Common myeloid progenitor, CD34-positive (primary cell): ENCODE data around the gene SUPT20H.
A peak's percentile ranks its signal among the peaks of the same experiment; 100 is the strongest.

Experiments
- CTCF ChIA-PET: fragments of 350-600 bp; sonication (Branson Sonifier 250); formaldehyde crosslinking; loops from one replicate; lab custom pipeline; 2021; ENCODE audit warnings: antibody characterized with exemption; lab: Charles Lee
- POLR2A ChIA-PET: fragments of 350-600 bp; sonication (Branson Sonifier 250); formaldehyde crosslinking; loops from one replicate; lab custom pipeline; 2021; ENCODE audit warnings: antibody characterized with exemption; lab: Charles Lee
- DNase-seq, 3 donors: peaks; one replicate each; pipeline versions ENCODE4 v3.0.0 to v3.0.0-alpha.2; 2013
- H3K27ac ChIP-seq, 2 experiments: 1 replicate in 1 of 2; 2 replicates in 1 of 2; pipeline ENCODE4 v1.7.0; 2013; ENCODE audit warnings: inconsistent platforms in 2 of 2, low read length in 2 of 2, mild to moderate bottlenecking in 2 of 2, low read depth in 1 of 2, moderate library complexity in 1 of 2; ENCODE audit not compliant: severe bottlenecking in 2 of 2, insufficient read depth in 1 of 2, poor library complexity in 1 of 2
- H3K27me3 ChIP-seq, 5 experiments: replicated peaks in 2 of 5; 1 replicate in 3 of 5; 2 replicates in 2 of 5; pipeline versions ENCODE4 v1.6.1 to v1.7.0; 2013; ENCODE audit warnings: low read length in 4 of 5, mild to moderate bottlenecking in 2 of 5, moderate library complexity in 2 of 5, inconsistent platforms in 1 of 5; ENCODE audit not compliant: insufficient read depth in 5 of 5, control insufficient read depth in 4 of 5
- H3K36me3 ChIP-seq, 4 experiments: 1 replicate in 2 of 4; 2 replicates in 2 of 4; pipeline versions ENCODE4 v1.6.1 to v1.7.0; 2013; ENCODE audit warnings: low read length in 3 of 4, control low read depth in 1 of 4, mild to moderate bottlenecking in 1 of 4; ENCODE audit not compliant: control insufficient read depth in 4 of 4, insufficient read depth in 4 of 4
- H3K4me1 ChIP-seq, 4 experiments: 1 replicate in 3 of 4; 2 replicates in 1 of 4; pipeline versions ENCODE4 v1.6.1 to v1.7.1; 2013; ENCODE audit warnings: low read length in 3 of 4, mild to moderate bottlenecking in 3 of 4, control low read depth in 1 of 4, inconsistent platforms in 1 of 4, moderate library complexity in 1 of 4; ENCODE audit not compliant: control insufficient read depth in 4 of 4, insufficient read depth in 4 of 4; ENCODE audit errors: control extremely low read depth in 1 of 4
- H3K4me3 ChIP-seq, 7 experiments: 1 replicate in 4 of 7; 2 replicates in 3 of 7; pipeline versions ENCODE4 v1.5.1 to v1.7.0; 2013; ENCODE audit warnings: mild to moderate bottlenecking in 7 of 7, low read length in 6 of 7, moderate library complexity in 6 of 7, inconsistent platforms in 2 of 7, low read depth in 2 of 7, control low read depth in 1 of 7; ENCODE audit not compliant: insufficient read depth in 4 of 7, control insufficient read depth in 1 of 7; ENCODE audit errors: extremely low read depth in 1 of 7
- H3K9me3 ChIP-seq, 5 experiments: 1 replicate in 4 of 5; 2 replicates in 1 of 5; pipeline versions ENCODE4 v1.6.1 to v1.7.1; 2013; ENCODE audit warnings: low read length in 4 of 5, mild to moderate bottlenecking in 2 of 5, inconsistent platforms in 1 of 5, low read depth in 1 of 5, moderate library complexity in 1 of 5; ENCODE audit not compliant: control insufficient read depth in 4 of 5, insufficient read depth in 2 of 5; ENCODE audit errors: control extremely low read depth in 1 of 5
- WGBS: methylation state at CpG from one replicate; pipeline ENCODE4 v1.1.5; 2013; ENCODE audit not compliant: insufficient coverage; 5-methylcytosine and 5-hydroxymethylcytosine counted together

Gene SUPT20H

DNA sequence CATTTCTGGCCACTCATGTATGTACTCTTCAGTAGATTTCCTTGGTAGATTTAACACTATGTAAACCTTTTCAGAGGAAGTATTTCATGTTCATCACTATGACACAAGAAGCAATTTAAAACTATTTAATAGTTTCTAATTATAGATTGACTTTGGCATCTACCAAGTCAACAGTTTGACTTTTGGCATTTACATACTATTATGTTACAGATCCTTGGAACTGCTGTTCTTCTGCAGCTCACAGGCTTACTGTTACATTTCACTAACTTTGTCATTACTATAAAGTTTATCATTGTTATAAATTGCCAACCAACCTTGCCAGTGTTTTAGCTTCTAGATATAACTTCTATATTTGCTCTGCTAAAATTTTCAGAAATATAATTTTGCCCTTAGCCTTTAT is 18.7 kb downstream of the SUPT20H start:
- ChIA-PET CTCF (no interaction called here), POLR2A (no interaction called here)
- no peak for DNase-seq
- Histone ChIP-seq H3K4me3 (no peak overlapping the region), H3K36me3 (peaks cover 25 to 82% (median 50%) of the 10 kb centered on the region in 4 experiments), H3K4me1 (peaks cover 0 to 9% (median 2%) of the 10 kb centered on the region in 4 experiments), H3K27ac (peak overlapping the region in 1 of 2 experiments; percentile 76), H3K27me3 (no peaks in the 10 kb centered on the region), H3K9me3 (peaks cover 0 to 1% (median 0%) of the 10 kb centered on the region in 5 experiments)

DNA sequence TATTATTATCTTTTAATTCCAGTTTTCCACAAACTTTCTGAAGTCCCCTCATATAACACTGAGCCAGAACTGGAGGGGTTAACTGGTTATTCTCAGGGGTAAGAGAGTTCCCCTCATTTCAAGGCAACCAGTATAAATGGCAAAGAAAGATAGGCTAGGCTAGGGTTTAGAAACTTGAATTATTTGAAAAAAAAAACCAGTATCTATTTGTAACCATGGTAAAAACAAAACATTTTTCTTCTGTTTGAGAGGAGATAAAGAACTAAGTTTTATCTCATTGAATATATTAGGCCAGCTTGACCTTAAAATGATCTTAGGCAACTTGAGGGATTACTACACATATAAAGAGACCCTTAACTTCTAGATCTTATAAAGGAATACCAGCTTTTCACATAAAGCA is 19.6 kb downstream of the SUPT20H start:
- DNase-seq: peak; percentile 31 to 70 (median 55)
- H3K4me3 ChIP-seq: no peak overlapping the region
- peaks cover 0 to 10% (median 1%) of the 10 kb centered on the region in 5 experiments for H3K9me3 ChIP-seq
- peaks cover 0 to 9% (median 2%) of the 10 kb centered on the region in 4 experiments for H3K4me1 ChIP-seq
- ChIA-PET POLR2A (no interaction called here), CTCF (interaction anchor here (1.2 kb wide), 1 partner anchor 10 kb away, joined by 3 read pairs; no protein-coding TSS in a partner anchor)
- H3K36me3 ChIP-seq: peaks cover 32 to 88% (median 55%) of the 10 kb centered on the region in 4 experiments
- peak overlapping the region; percentile 13 to 76 for H3K27ac ChIP-seq
- no peaks in the 10 kb centered on the region for H3K27me3 ChIP-seq

- CTCF ChIA-PET: interaction anchor here (1.0 to 1.1 kb wide), 2 partner anchors 21 to 26 kb away, joined by 3 to 4 read pairs; no protein-coding TSS in a partner anchor
- POLR2A ChIA-PET: no interaction called here
- no peak for DNase-seq
- Histone ChIP-seq H3K27me3 (no peaks in the 10 kb centered on the region), H3K27ac (no peak overlapping the region), H3K9me3 (peaks cover 0 to 16% (median 1%) of the 10 kb centered on the region in 5 experiments), H3K4me3 (no peak overlapping the region), H3K4me1 (no peaks in the 10 kb centered on the region), H3K36me3 (peaks cover 40 to 92% (median 54%) of the 10 kb centered on the region in 4 experiments)
- 100% methylated on average over 1 of the region's 3 CpGs for WGBS
Observed at GRCh38 chr13:37037241-37037640, 22.2 kb downstream of the SUPT20H start.

DNA sequence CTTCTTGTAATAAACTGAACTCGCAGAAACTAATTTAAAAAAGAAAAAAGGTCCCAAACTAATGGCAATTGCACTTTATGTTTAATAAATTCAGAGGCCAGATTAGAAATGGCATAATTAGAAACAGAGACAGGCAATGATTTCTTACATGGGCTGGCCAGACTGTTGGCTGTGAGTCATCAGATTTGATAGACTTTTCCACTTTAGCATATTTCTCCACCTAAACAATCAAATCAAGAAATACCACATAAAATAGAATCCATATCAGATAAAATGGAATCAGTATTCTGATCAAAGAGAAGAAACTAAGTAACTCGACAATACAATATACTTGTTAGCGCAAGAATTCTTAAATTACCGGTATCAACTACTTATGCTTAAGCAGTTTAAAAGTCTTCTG is 29.9 kb downstream of the SUPT20H start:
- POLR2A ChIA-PET: no interaction called here

GRCh38 chr13:37027639-37028038 is 31.8 kb downstream of the SUPT20H start:
- H3K36me3 ChIP-seq: peaks cover 18 to 84% (median 52%) of the 10 kb centered on the region in 4 experiments
- no peak for DNase-seq
- ChIA-PET CTCF (interaction anchor here (1.6 kb wide), 1 partner anchor 19 kb away, joined by 5 read pairs; no protein-coding TSS in a partner anchor), POLR2A (no interaction called here)
- no peaks in the 10 kb centered on the region for H3K4me1 ChIP-seq
- no peaks in the 10 kb centered on the region for H3K27me3 ChIP-seq
- no peaks in the 10 kb centered on the region for H3K9me3 ChIP-seq
- H3K4me3 ChIP-seq: no peak overlapping the region
- WGBS: no CpG with 5 or more reads among the region's 2 CpGs
- no peak overlapping the region for H3K27ac ChIP-seq

More for the DNA sequence above, 29.9 kb downstream of the SUPT20H start:
- Histone ChIP-seq H3K9me3 (peaks cover 0 to 4% (median 0%) of the 10 kb centered on the region in 5 experiments), H3K27ac (no peak overlapping the region), H3K4me3 (no peak overlapping the region), H3K4me1 (no peaks in the 10 kb centered on the region), H3K36me3 (peaks cover 23 to 81% (median 52%) of the 10 kb centered on the region in 4 experiments), H3K27me3 (no peaks in the 10 kb centered on the region)
- CTCF ChIA-PET: interaction anchor here (0.7 to 1.4 kb wide), 3 partner anchors 10 to 38 kb away, joined by 3 to 4 read pairs (median 3); no protein-coding TSS in a partner anchor
- no CpG with 5 or more reads among the region's 4 CpGs for WGBS
- DNase-seq: no peak

- WGBS: no CpG with 5 or more reads among the region's 1 CpG
- ChIA-PET POLR2A (no interaction called here), CTCF (interaction anchor here (1.6 kb wide), 1 partner anchor 20 kb away, joined by 5 read pairs; no protein-coding TSS in a partner anchor)
- Histone ChIP-seq H3K27ac (no peak overlapping the region), H3K4me1 (no peaks in the 10 kb centered on the region), H3K4me3 (no peak overlapping the region), H3K27me3 (no peaks in the 10 kb centered on the region), H3K36me3 (peaks cover 13 to 84% (median 49%) of the 10 kb centered on the region in 4 experiments), H3K9me3 (no peaks in the 10 kb centered on the region)
- DNase-seq: no peak
Observed at GRCh38 chr13:37026771-37027170, 32.7 kb downstream of the SUPT20H start.

GRCh38 chr13:37023871-37024270 is 35.6 kb downstream of the SUPT20H start:
- WGBS: 100% methylated on average over 1 of the region's 1 CpG
- H3K27ac ChIP-seq: peak overlapping the region in 1 of 2 experiments; percentile 6
- H3K9me3 ChIP-seq: no peaks in the 10 kb centered on the region
- no peaks in the 10 kb centered on the region for H3K4me1 ChIP-seq
- CTCF ChIA-PET: interaction anchor here (1.1 to 1.6 kb wide), 5 partner anchors 10 to 44 kb away, joined by 3 to 6 read pairs (median 4); partner anchors contain the start of gene EXOSC8
- no peaks in the 10 kb centered on the region for H3K27me3 ChIP-seq
- H3K36me3 ChIP-seq: peaks cover 11 to 85% (median 50%) of the 10 kb centered on the region in 4 experiments
- POLR2A ChIA-PET: no interaction called here
- no peak overlapping the region for H3K4me3 ChIP-seq
- DNase-seq: no peak
